MM.1S (cell line): ENCODE data around the gene GPS1.

Source experiments
- DNase-seq: peaks from one replicate; pipeline ENCODE4 v3.0.0-alpha.2; 2015
- H2AFZ ChIP-seq: fragments of 300-600 bp; sonication (generic); 2 replicates; pipeline ENCODE4 v1.6.0; 2016; ENCODE audit warnings: antibody characterized with exemption, low read length
- H3F3A ChIP-seq: fragments of 300-600 bp; sonication (generic); 2 replicates; pipeline ENCODE4 v1.6.1; 2016; ENCODE audit warnings: mild to moderate bottlenecking, antibody characterized with exemption, low read length, moderate library complexity, mixed read lengths; ENCODE audit not compliant: insufficient read depth
- H3K27ac ChIP-seq: fragments of 300-600 bp; sonication (generic); 2 replicates; pipeline ENCODE4 v1.5.1; 2016; ENCODE audit warnings: mild to moderate bottlenecking, low read length
- H3K27me3 ChIP-seq: fragments of 300-600 bp; sonication (generic); replicated peaks from 2 replicates; pipeline ENCODE4 v1.6.0; 2016; ENCODE audit warnings: low read length; ENCODE audit not compliant: insufficient read depth
- H3K36me3 ChIP-seq: fragments of 300-600 bp; sonication (generic); replicated peaks from 2 replicates; pipeline ENCODE4 v1.6.1; 2016; ENCODE audit warnings: mild to moderate bottlenecking, low read length, mixed read lengths; ENCODE audit not compliant: insufficient read depth
- H3K4me1 ChIP-seq: fragments of 300-600 bp; sonication (generic); 2 replicates; pipeline ENCODE4 v1.6.1; 2016; ENCODE audit warnings: low read length, mixed read lengths
- H3K4me2 ChIP-seq: fragments of 300-600 bp; sonication (generic); 2 replicates; pipeline ENCODE4 v1.6.0; 2016; ENCODE audit warnings: low read depth, low read length
- H3K4me3 ChIP-seq: fragments of 300-600 bp; sonication (generic); 2 replicates; pipeline ENCODE4 v1.5.1; 2016; ENCODE audit warnings: low read length, mixed read lengths
- H3K79me2 ChIP-seq: fragments of 300-600 bp; sonication (generic); 2 replicates; pipeline ENCODE4 v1.6.1; 2016; ENCODE audit warnings: mixed run types, low read length, mixed read lengths
- H3K9ac ChIP-seq: fragments of 300-600 bp; sonication (generic); 2 replicates; pipeline ENCODE4 v1.6.1; 2016; ENCODE audit warnings: low read length, mixed read lengths
- H3K9me2 ChIP-seq: fragments of 300-600 bp; sonication (generic); replicated peaks from 2 replicates; pipeline ENCODE4 v1.6.1; 2016; ENCODE audit warnings: mild to moderate bottlenecking, low read length, mixed read lengths; ENCODE audit not compliant: insufficient read depth
- H3K9me3 ChIP-seq: fragments of 300-600 bp; sonication (generic); replicated peaks from 2 replicates; pipeline ENCODE4 v1.6.1; 2016; ENCODE audit warnings: mild to moderate bottlenecking, low read length, mixed read lengths; ENCODE audit not compliant: insufficient read depth
- H4K20me1 ChIP-seq: fragments of 300-600 bp; sonication (generic); 2 replicates; pipeline ENCODE4 v1.6.1; 2016; ENCODE audit warnings: mild to moderate bottlenecking, low read length, moderate library complexity, mixed read lengths; ENCODE audit not compliant: insufficient read depth
- CTCF ChIP-seq: fragments of 300-600 bp; sonication (generic); IDR thresholded peaks from 2 replicates; pipeline ENCODE4 v1.5.1; 2016; ENCODE audit warnings: antibody characterized with exemption, low read length, mixed read lengths
- EZH2 ChIP-seq: fragments of 300-600 bp; sonication (generic); optimal IDR thresholded peaks from 2 replicates; pipeline ENCODE3; 2017; ENCODE audit warnings: low read depth, mild to moderate bottlenecking, antibody characterized with exemption, low read length, mixed read lengths
- EZH2phosphoT487 ChIP-seq: fragments of 300-600 bp; sonication (generic); IDR thresholded peaks from 2 replicates; pipeline ENCODE4 v1.6.1; 2018; ENCODE audit warnings: antibody characterized with exemption, low read length

Gene GPS1

GRCh38 chr17:82034371-82035011 lies 17.2 kb upstream of the GPS1 start:
- H3K4me1 ChIP-seq, result peaks cover 15% of the 10 kb centered on the region; the same call in 1 of the 2 replicates
- H3K4me2 ChIP-seq, result no peak overlapping the region
- no peaks in the 10 kb centered on the region for H3K9me3 ChIP-seq
- no peak overlapping the region for H3K4me3 ChIP-seq
- H2AFZ ChIP-seq, result no peak overlapping the region
- peaks cover 12% of the 10 kb centered on the region; the same call in 1 of the 2 replicates for H3F3A ChIP-seq
- DNase-seq, result no peak
- no peaks in the 10 kb centered on the region for H3K36me3 ChIP-seq
- H4K20me1 ChIP-seq, result no peaks in the 10 kb centered on the region
- peaks cover 12% of the 10 kb centered on the region for H3K79me2 ChIP-seq
- TF ChIP-seq CTCF (no peak), EZH2phosphoT487 (no peak), EZH2 (no peak)
- no peaks in the 10 kb centered on the region for H3K27me3 ChIP-seq
- H3K9me2 ChIP-seq, result no peaks in the 10 kb centered on the region
- H3K9ac ChIP-seq, result no peak overlapping the region
- H3K27ac ChIP-seq, result no peak overlapping the region

- Histone ChIP-seq H3K4me3 (no peak overlapping the region), H3K79me2 (peaks cover 12% of the 10 kb centered on the region), H2AFZ (no peak overlapping the region), H3K27ac (no peak overlapping the region), H3K9me2 (no peaks in the 10 kb centered on the region), H3K9me3 (no peaks in the 10 kb centered on the region), H3K27me3 (no peaks in the 10 kb centered on the region), H3K9ac (no peak overlapping the region), H3K4me1 (peaks cover 12% of the 10 kb centered on the region; the same call in 1 of the 2 replicates), H3F3A (peaks cover 6% of the 10 kb centered on the region; the same call in 1 of the 2 replicates), H4K20me1 (no peaks in the 10 kb centered on the region), H3K36me3 (no peaks in the 10 kb centered on the region), H3K4me2 (no peak overlapping the region)
- DNase-seq, result no peak
- TF ChIP-seq CTCF (no peak), EZH2 (no peak), EZH2phosphoT487 (no peak)
Measured at GRCh38 chr17:82035488-82035887, 16.2 kb upstream of the GPS1 start.

GRCh38 chr17:82035956-82036633 lies 15.6 kb upstream of the GPS1 start:
- no peaks in the 10 kb centered on the region for H3K36me3 ChIP-seq
- TF ChIP-seq EZH2phosphoT487 (no peak), EZH2 (no peak), CTCF (no peak)
- H3K9me3 ChIP-seq, result no peaks in the 10 kb centered on the region
- peaks cover 12% of the 10 kb centered on the region; the same call in 1 of the 2 replicates for H3K4me1 ChIP-seq
- no peaks in the 10 kb centered on the region for H4K20me1 ChIP-seq
- H3K27ac ChIP-seq, result no peak overlapping the region
- H3K9me2 ChIP-seq, result no peaks in the 10 kb centered on the region
- H3K4me2 ChIP-seq, result peak overlapping the region; percentile 99
- H3K27me3 ChIP-seq, result 0 out of 2 replicates have a peak, but pooled peaks cover 2% of the 10 kb centered on the region
- H3K9ac ChIP-seq, result peak overlapping the region; percentile 84; the same call in 1 of the 2 replicates
- H3K79me2 ChIP-seq, result peaks cover 12% of the 10 kb centered on the region
- DNase-seq, result no peak
- no peak overlapping the region for H2AFZ ChIP-seq
- H3K4me3 ChIP-seq, result peak overlapping the region; percentile 93
- peaks cover under 1% of the 10 kb centered on the region; the same call in 1 of the 2 replicates for H3F3A ChIP-seq
